Measurements from ENCODE around the gene ONECUT1.

Gene ONECUT1

DNA sequence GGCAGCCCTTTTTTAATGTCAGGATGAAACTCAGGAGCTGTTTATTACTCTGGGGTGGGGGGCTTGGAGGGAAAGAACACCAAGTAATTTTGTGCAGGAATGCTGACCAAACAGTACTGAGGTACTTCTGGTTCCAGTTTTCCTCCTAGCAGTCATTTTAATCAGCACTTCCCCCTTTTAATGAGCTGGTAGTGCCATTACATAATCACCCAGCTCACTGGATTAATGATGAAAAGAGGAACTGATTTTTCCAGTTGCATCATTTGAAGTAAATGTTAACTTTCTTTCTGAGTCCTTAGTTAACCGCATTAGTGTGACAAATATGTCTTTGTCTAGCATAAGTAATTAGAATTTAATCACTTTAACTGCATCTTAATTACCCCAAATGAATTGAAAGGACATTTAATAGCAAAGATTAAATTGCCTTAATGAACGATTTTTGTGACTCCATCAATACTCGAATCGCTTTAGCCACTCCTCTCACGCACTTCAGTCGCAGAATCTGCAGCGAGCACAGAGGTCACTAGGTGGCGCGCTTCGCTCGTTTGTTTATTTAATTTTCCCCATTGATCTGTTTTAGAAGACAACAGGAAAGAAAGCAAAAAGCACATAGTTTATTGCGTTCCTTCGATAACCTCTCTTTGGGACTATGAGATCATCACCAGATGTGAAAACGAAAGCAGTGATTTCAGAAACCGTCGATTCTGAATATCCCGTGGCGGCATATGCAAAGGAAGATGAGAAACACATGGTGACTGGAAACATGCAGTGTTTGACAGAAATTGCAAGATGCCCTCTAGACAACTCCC is 9.8 kb downstream of the ONECUT1 start:
- in situ Hi-C loops (cut with HindIII; ENCODE audit: low sequenced_read_pairs), result no loop called here
- no peak overlapping the region for H3K4me3 ChIP-seq (ENCODE audit: low read depth, low read length)
- TF ChIP-seq, protein P1, sequence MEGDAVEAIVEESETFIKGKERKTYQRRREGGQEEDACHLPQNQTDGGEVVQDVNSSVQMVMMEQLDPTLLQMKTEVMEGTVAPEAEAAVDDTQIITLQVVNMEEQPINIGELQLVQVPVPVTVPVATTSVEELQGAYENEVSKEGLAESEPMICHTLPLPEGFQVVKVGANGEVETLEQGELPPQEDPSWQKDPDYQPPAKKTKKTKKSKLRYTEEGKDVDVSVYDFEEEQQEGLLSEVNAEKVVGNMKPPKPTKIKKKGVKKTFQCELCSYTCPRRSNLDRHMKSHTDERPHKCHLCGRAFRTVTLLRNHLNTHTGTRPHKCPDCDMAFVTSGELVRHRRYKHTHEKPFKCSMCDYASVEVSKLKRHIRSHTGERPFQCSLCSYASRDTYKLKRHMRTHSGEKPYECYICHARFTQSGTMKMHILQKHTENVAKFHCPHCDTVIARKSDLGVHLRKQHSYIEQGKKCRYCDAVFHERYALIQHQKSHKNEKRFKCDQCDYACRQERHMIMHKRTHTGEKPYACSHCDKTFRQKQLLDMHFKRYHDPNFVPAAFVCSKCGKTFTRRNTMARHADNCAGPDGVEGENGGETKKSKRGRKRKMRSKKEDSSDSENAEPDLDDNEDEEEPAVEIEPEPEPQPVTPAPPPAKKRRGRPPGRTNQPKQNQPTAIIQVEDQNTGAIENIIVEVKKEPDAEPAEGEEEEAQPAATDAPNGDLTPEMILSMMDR (IDR thresholded peaks at IDR 0.05; ENCODE audit: low read depth, low read length), result peak; percentile 93
- peak; percentile 45 for DNase-seq (ENCODE audit: low read depth, low spot score)

DNA sequence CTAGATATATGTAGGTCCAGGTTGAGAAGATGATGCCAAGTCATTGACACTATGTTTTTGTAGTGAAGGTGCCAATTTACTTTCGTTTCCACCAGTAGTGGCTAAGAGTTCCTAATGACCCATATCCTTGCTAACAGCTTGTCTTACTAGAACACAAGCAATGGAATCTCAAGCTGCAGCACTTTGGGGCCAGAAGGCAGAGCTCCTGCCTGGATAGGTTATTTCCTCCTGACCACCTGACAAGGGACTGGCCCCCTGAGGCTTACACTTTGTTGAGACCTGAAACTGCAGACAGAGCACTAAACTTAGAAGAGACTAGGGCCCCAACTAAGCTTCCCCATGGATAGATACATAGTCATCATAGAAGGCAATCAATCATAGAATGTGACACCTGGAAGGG is 11.7 kb downstream of the ONECUT1 start:
- no peak for DNase-seq (ENCODE audit: low read depth, low spot score)
- TF ChIP-seq, protein P1 (IDR thresholded peaks at IDR 0.05; ENCODE audit: low read depth, low read length), result no peak
- H3K4me3 ChIP-seq (ENCODE audit: low read depth, low read length), result no peak overlapping the region
- in situ Hi-C loops (cut with HindIII; ENCODE audit: low sequenced_read_pairs), result no loop called here

DNA sequence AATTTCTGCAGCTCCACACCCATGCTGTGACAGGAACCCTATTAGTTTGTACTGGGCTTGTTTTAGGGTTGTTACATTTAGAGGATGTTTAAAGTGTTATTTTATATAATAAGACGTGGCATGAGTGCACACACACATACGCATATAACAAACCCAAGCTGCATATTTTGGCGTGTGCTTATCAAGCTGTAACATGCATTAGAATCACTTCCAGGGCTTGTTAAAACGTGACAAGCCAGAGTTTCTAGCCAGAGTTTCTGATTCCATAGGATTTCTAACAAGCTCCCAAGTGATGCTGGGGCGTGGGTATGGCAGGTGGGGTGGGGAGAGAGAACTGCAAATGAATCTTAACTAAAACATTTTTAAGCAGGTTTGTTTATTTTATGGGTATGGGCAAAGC is 17.4 kb downstream of the ONECUT1 start:
- DNase-seq (ENCODE audit: low read depth, low spot score), result no peak
- H3K4me3 ChIP-seq (ENCODE audit: low read depth, low read length), result no peak overlapping the region
- in situ Hi-C loops (cut with HindIII; ENCODE audit: low sequenced_read_pairs), result no loop called here
- TF ChIP-seq, protein P1 (IDR thresholded peaks at IDR 0.05; ENCODE audit: low read depth, low read length), result no peak

DNA sequence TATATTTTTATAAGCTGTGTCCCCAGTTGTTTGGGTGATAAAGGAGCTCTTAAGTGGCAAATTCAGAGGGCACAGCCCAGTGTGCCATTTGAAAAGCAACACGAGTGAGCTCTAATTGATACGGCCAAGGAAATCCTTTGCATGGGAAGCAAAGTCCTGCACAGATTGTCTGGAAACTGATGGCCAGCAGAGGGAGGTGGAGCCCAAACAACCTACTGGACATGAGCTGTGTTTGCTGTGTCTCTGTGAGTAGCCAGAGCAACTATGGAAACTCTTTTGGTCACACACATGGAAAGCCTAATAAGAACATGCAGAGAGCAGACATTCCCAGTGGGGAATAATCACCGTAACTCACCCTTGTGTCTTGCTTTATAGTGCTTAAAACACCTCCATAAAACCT is 24.4 kb downstream of the ONECUT1 start:
- peak; percentile 12 for DNase-seq (ENCODE audit: low read depth, low spot score)
- TF ChIP-seq, protein P1 (IDR thresholded peaks at IDR 0.05; ENCODE audit: low read depth, low read length), result peak; percentile 43
- no peak overlapping the region for H3K4me3 ChIP-seq (ENCODE audit: low read depth, low read length)
- in situ Hi-C loops (cut with HindIII; ENCODE audit: low sequenced_read_pairs), result no loop called here

DNA sequence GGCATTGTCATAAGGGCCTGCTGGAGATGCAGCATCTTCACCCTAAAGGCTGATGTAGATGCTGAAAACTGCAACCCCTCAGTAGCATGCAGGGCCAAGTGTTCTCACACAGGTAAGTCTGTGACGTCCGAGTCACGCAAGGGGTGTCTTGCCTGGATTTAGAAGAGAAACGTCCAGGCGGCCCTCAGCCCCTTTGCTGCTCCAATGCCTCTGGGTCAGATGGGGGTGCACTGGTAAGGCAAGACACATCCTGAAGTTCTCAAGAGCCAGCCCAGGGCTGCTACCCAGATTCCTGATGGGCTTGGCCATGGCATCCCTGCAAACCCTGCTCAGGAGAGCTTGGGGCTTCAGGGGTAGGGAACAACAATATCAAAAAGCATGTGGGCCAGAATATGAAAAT is 25.4 kb downstream of the ONECUT1 start:
- in situ Hi-C loops (cut with HindIII; ENCODE audit: low sequenced_read_pairs), result no loop called here
- DNase-seq (ENCODE audit: low read depth, low spot score), result no peak
- TF ChIP-seq, protein P1 (IDR thresholded peaks at IDR 0.05; ENCODE audit: low read depth, low read length), result no peak
- H3K4me3 ChIP-seq (ENCODE audit: low read depth, low read length), result no peak overlapping the region

DNA sequence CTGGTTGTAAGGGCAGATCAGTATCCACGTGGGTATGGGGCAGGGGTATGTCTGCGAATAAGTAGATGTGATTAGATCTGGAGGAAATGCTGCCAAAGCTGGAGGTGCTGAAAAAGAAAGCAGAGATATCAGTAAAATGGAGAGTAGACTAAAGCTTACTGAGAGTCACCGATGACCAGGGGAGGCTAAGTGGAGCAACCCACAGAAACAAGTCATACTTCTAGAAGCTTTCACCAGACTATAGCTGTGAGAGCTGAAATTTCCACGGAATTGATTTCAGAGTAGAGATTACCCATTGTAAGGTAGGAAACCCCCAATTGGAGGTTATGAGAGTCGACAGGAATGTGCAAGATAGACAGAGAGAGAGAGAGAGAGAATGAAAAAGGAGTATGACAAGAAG is 27.5 kb downstream of the ONECUT1 start:
- TF ChIP-seq, protein P1 (IDR thresholded peaks at IDR 0.05; ENCODE audit: low read depth, low read length), result no peak
- in situ Hi-C loops (cut with HindIII; ENCODE audit: low sequenced_read_pairs), result no loop called here
- no peak overlapping the region for H3K4me3 ChIP-seq (ENCODE audit: low read depth, low read length)
- DNase-seq (ENCODE audit: low read depth, low spot score), result no peak

Data from astrocyte of the spinal cord (primary cell).